GM18498 (cell line): ENCODE measurements around the gene AATF.
"Not testable (repeated sequence)": the region's sequence is repeated elsewhere in the genome, so short reads cannot be mapped to it uniquely, and the experiment has no call there.

Source experiments
- ATAC-seq: cut with Tn5 transposase; IDR thresholded peaks from one replicate; pipeline ENCODE4 v1.9.1; 2021; ENCODE audit warnings: mild to moderate bottlenecking, moderate library complexity; ENCODE audit not compliant: unreplicated experiment

The AATF gene

GRCh38 chr17:37067555-37068111 is 118.9 kb downstream of the AATF start:
- ATAC-seq = no peak

- ATAC-seq = no peak
These were observed 119.5 kb downstream of the AATF start for GRCh38 chr17:37068266-37068665.

GRCh38 chr17:37069087-37069486 is 120.3 kb downstream of the AATF start:
- no peak for ATAC-seq

- ATAC-seq = not testable (repeated sequence)
These were observed 124.7 kb downstream of the AATF start for GRCh38 chr17:37073464-37073863.

GRCh38 chr17:37079065-37079708 is 130.4 kb downstream of the AATF start:
- ATAC-seq = no peak

- no peak for ATAC-seq
These were observed 131.0 kb downstream of the AATF start for GRCh38 chr17:37079735-37080134.

GRCh38 chr17:37081287-37081686 is 132.5 kb downstream of the AATF start:
- ATAC-seq = no peak

- ATAC-seq = no peak
These were observed 133.6 kb downstream of the AATF start for GRCh38 chr17:37082311-37082860.

- no peak for ATAC-seq
These were observed 134.2 kb downstream of the AATF start for GRCh38 chr17:37082985-37083384.

- ATAC-seq = no peak
These were observed 134.7 kb downstream of the AATF start for GRCh38 chr17:37083456-37083855.

GRCh38 chr17:37084372-37084771 is 135.6 kb downstream of the AATF start:
- ATAC-seq = no peak

- ATAC-seq = no peak
These were observed 137.6 kb downstream of the AATF start for GRCh38 chr17:37086334-37086733.

GRCh38 chr17:37086948-37087347 is 138.2 kb downstream of the AATF start:
- no peak for ATAC-seq

GRCh38 chr17:37087683-37088082 is 138.9 kb downstream of the AATF start:
- no peak for ATAC-seq

GRCh38 chr17:37088459-37088858 is 139.7 kb downstream of the AATF start:
- ATAC-seq = no peak

- ATAC-seq = no peak
These were observed 140.2 kb downstream of the AATF start for GRCh38 chr17:37088913-37089312.

GRCh38 chr17:37089956-37090355 is 141.2 kb downstream of the AATF start:
- ATAC-seq = no peak

GRCh38 chr17:37090941-37091340 is 142.2 kb downstream of the AATF start:
- no peak for ATAC-seq

GRCh38 chr17:37092071-37092470 is 143.3 kb downstream of the AATF start:
- ATAC-seq = no peak

GRCh38 chr17:37092701-37093100 is 143.9 kb downstream of the AATF start:
- no peak for ATAC-seq

GRCh38 chr17:37094391-37094790 is 145.6 kb downstream of the AATF start:
- ATAC-seq = no peak

- ATAC-seq = no peak
These were observed 147.3 kb downstream of the AATF start for GRCh38 chr17:37096071-37096470.

- ATAC-seq = no peak
These were observed 148.4 kb downstream of the AATF start for GRCh38 chr17:37097154-37097553.
